Measurements from ENCODE around the gene CRACDL. TPM values are rescaled to one million over a fixed set of nuclear protein-coding genes. Genes with fewer than 3 reads are reported as not detected.

The CRACDL gene
- total and polyA plus RNA-seq, 9 donors, result 1.4 to 3.3 (median 2.4) TPM

DNA sequence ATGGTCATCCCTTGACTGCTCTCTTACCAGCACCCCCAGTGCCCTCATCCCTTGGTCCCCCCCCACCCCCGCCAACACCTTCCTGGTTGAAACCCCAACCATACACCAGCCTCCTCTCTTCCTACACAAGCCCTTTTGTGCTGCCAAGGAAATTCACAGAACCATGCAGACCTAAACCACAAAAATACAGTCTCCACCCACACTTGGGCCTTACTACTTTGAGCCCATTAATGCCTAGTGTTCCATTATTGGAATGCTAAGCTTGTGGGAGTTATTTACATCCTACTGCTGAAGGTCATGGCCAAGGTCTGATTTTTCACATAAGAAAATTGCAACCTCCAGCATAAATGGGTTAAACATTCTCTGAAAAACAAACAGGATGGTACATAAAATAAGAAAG, 4.1 kb upstream of the CRACDL start:
- H3K36me3 ChIP-seq (ENCODE audit: control insufficient read depth, insufficient read depth, low read length), result no peaks in the 10 kb centered on the region
- H3K27me3 ChIP-seq (ENCODE audit: control insufficient read depth, insufficient read depth, low read length), result peaks cover 41% of the 10 kb centered on the region
- no peak overlapping the region for H3K27ac ChIP-seq (ENCODE audit: low read length)
- WGBS (ENCODE audit: insufficient coverage), result 80% methylated on average over 1 of the region's 1 CpG
- DNase-seq, result no peak
- H3K9me3 ChIP-seq (replicated peaks; ENCODE audit: control insufficient read depth, low read depth, low read length), result no peaks in the 10 kb centered on the region
- H3K4me3 ChIP-seq (ENCODE audit: low read length), result no peak overlapping the region
- peaks cover 10% of the 10 kb centered on the region for H3K4me1 ChIP-seq (ENCODE audit: control insufficient read depth, insufficient read depth, low read length)

DNA sequence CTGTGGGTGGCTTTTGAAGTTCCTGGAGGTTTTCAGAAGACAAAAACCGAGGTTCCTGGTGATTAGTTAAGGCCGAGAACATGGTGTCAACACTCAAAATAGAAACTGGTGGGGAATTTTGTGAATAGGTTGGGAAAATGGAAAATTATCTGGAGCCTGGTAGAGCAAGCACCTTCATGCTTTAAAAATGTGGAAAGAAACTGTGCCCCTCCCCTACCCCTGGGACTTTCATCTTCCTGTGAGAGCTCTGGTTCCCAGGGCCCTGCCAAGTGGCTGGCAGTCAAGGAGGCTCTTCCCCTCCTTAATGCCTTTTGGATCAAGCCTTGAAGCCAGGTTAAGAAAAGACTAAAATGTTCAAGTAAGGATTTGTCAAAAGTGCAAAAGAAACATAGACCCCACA, 1.9 kb upstream of the CRACDL start:
- no peak overlapping the region for H3K4me3 ChIP-seq (ENCODE audit: low read length)
- H3K4me1 ChIP-seq (ENCODE audit: control insufficient read depth, insufficient read depth, low read length), result peaks cover 10% of the 10 kb centered on the region
- no peak overlapping the region for H3K27ac ChIP-seq (ENCODE audit: low read length)
- peaks cover 59% of the 10 kb centered on the region for H3K27me3 ChIP-seq (ENCODE audit: control insufficient read depth, insufficient read depth, low read length)
- H3K36me3 ChIP-seq (ENCODE audit: control insufficient read depth, insufficient read depth, low read length), result no peaks in the 10 kb centered on the region
- DNase-seq, result no peak
- no peaks in the 10 kb centered on the region for H3K9me3 ChIP-seq (replicated peaks; ENCODE audit: control insufficient read depth, low read depth, low read length)
- WGBS (ENCODE audit: insufficient coverage), result no CpG with 5 or more reads among the region's 2 CpGs

DNA sequence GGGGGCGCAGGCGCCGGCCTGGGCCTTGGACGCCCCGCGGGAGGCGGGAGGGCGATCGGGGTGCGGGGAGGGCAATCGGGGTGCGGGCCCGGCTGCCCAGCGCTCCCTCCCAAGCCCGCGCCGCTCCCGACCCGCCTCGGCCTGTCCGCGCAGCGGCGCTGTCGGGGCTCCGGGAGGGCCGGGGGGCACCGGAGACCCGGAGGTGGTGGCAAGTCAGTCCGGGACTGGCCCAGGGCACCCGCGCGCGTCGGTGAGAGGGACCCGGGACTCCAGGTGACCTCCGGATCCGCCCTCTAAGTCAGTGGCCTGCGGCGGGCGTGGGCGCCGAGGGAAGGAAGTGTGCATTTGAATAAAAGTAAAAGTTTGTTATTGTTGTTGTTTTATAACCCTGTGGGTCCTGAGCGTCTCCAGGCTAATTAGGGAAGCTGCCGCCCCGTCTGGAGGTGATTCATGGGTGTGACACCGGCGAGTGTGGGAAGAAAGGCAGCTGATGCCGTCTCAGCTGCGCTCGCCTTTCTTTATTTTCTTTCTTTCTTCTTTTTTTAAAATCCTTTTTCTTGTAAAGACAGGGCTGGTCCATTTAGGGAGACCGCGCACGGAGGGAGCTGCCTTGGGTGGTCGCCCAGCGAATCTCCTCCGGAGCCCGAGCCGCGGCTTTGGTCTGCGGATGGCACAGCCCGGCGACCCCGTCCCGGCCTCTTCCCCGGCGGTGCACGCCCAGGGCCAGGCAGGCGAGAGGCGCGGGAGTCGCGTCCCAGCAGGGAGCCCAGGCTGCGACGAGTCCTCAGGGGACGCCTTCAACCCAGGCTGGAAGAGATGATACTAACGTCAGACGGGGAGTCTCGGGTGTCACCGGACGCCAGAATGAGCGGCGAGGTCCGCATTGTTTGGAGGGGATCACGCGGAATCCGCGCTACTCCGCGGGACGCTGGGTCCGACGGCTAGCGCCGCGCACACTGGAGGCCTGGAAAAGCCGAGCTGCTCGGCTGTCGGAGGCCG, 627 bp upstream of the CRACDL start:
- H3K27ac ChIP-seq (ENCODE audit: low read length), result no peak overlapping the region
- no peaks in the 10 kb centered on the region for H3K9me3 ChIP-seq (replicated peaks; ENCODE audit: control insufficient read depth, low read depth, low read length)
- no peaks in the 10 kb centered on the region for H3K36me3 ChIP-seq (ENCODE audit: control insufficient read depth, insufficient read depth, low read length)
- peak; percentile 16 for DNase-seq
- H3K4me1 ChIP-seq (ENCODE audit: control insufficient read depth, insufficient read depth, low read length), result peaks cover 10% of the 10 kb centered on the region
- H3K27me3 ChIP-seq (ENCODE audit: control insufficient read depth, insufficient read depth, low read length), result peaks cover 59% of the 10 kb centered on the region
- H3K4me3 ChIP-seq (ENCODE audit: low read length), result peak overlapping the region; percentile 13
- 4% methylated on average over 83 of the region's 100 CpGs for WGBS (ENCODE audit: insufficient coverage)

DNA sequence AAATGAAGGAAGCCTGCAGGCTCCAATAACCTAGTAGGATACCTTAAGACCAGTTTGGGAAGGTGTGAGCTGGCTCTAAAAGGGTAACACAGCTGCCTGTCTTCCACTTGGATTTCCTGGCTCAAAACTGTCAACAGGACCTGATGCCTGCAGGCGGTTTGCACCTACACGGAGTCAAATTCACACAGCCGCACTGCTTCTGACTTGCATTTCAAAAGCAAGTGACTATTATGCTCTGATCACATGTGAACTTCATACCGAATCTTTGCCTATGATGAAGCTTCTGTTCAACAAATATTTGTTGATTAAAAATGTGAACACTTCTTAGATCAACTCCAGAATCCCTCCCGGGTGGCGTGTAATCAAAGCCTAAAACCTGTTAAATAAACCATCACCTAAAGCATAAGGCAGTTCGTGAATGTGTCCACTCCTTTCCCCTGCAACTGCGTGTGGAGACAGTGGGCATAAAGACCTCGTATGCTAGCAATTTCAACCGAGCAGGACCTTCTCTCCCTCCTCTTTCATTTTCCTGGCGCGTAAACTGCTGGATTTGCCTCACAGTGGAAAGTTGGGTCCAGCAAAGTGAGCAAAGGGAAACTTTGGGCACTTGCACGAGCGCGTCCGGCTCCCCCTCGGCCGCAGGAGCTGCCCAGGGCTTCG, 784 bp downstream of the CRACDL start:
- Histone ChIP-seq H3K36me3 (ENCODE audit: control insufficient read depth, insufficient read depth, low read length) (no peaks in the 10 kb centered on the region), H3K4me3 (ENCODE audit: low read length) (peak overlapping the region; percentile 17), H3K27me3 (ENCODE audit: control insufficient read depth, insufficient read depth, low read length) (peaks cover 59% of the 10 kb centered on the region), H3K4me1 (ENCODE audit: control insufficient read depth, insufficient read depth, low read length) (peaks cover 10% of the 10 kb centered on the region), H3K27ac (ENCODE audit: low read length) (no peak overlapping the region), H3K9me3 (replicated peaks; ENCODE audit: control insufficient read depth, low read depth, low read length) (no peaks in the 10 kb centered on the region)
- 5% methylated on average over 15 of the region's 19 CpGs for WGBS (ENCODE audit: insufficient coverage)
- peak; percentile 78 for DNase-seq

DNA sequence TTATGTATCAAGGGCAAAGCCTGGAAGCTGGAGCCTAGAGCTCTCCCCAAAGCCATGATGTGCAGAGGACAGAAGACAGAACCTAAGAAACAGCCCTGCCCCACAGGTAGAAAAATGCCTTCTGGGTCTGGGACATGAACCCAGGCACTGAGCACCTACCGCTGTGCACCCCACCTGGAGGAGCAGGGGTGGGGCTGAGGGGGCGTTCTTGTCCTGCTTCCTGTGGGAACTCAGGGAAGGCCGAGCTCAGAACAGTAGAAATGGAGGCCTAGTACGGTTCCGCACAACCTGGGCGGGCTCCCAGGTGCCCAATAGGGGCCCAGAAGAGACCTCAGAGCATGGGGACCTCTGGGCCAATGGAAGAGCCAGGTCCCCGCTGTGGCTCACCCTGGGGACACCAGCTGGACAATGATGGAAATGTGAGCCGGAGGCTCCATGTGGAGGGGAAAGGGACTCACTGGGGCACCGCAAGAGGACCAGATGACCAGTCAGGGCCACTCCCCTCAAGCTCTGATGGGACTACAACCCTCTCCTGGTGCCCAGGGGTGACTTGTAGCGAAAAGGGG, 3.2 kb downstream of the CRACDL start:
- no peak for DNase-seq
- Histone ChIP-seq H3K4me3 (ENCODE audit: low read length) (no peak overlapping the region), H3K27me3 (ENCODE audit: control insufficient read depth, insufficient read depth, low read length) (peaks cover 42% of the 10 kb centered on the region), H3K4me1 (ENCODE audit: control insufficient read depth, insufficient read depth, low read length) (peaks cover 10% of the 10 kb centered on the region), H3K27ac (ENCODE audit: low read length) (no peak overlapping the region), H3K9me3 (replicated peaks; ENCODE audit: control insufficient read depth, low read depth, low read length) (no peaks in the 10 kb centered on the region), H3K36me3 (ENCODE audit: control insufficient read depth, insufficient read depth, low read length) (no peaks in the 10 kb centered on the region)
- 76% methylated on average over 8 of the region's 10 CpGs for WGBS (ENCODE audit: insufficient coverage)

GRCh38 chr2:98932164-98932563, 3.9 kb downstream of the CRACDL start:
- Histone ChIP-seq H3K4me3 (ENCODE audit: low read length) (no peak overlapping the region), H3K36me3 (ENCODE audit: control insufficient read depth, insufficient read depth, low read length) (no peaks in the 10 kb centered on the region), H3K4me1 (ENCODE audit: control insufficient read depth, insufficient read depth, low read length) (peaks cover 10% of the 10 kb centered on the region), H3K27me3 (ENCODE audit: control insufficient read depth, insufficient read depth, low read length) (peaks cover 37% of the 10 kb centered on the region), H3K9me3 (replicated peaks; ENCODE audit: control insufficient read depth, low read depth, low read length) (no peaks in the 10 kb centered on the region), H3K27ac (ENCODE audit: low read length) (no peak overlapping the region)
- 89% methylated on average over 5 of the region's 8 CpGs for WGBS (ENCODE audit: insufficient coverage)
- no peak for DNase-seq

GRCh38 chr2:98931596-98931995, 4.4 kb downstream of the CRACDL start:
- H3K36me3 ChIP-seq (ENCODE audit: control insufficient read depth, insufficient read depth, low read length), result no peaks in the 10 kb centered on the region
- no peak for DNase-seq
- 56% methylated on average over 2 of the region's 3 CpGs for WGBS (ENCODE audit: insufficient coverage)
- no peaks in the 10 kb centered on the region for H3K9me3 ChIP-seq (replicated peaks; ENCODE audit: control insufficient read depth, low read depth, low read length)
- H3K4me3 ChIP-seq (ENCODE audit: low read length), result no peak overlapping the region
- peaks cover 31% of the 10 kb centered on the region for H3K27me3 ChIP-seq (ENCODE audit: control insufficient read depth, insufficient read depth, low read length)
- peaks cover 6% of the 10 kb centered on the region for H3K4me1 ChIP-seq (ENCODE audit: control insufficient read depth, insufficient read depth, low read length)
- H3K27ac ChIP-seq (ENCODE audit: low read length), result no peak overlapping the region

DNA sequence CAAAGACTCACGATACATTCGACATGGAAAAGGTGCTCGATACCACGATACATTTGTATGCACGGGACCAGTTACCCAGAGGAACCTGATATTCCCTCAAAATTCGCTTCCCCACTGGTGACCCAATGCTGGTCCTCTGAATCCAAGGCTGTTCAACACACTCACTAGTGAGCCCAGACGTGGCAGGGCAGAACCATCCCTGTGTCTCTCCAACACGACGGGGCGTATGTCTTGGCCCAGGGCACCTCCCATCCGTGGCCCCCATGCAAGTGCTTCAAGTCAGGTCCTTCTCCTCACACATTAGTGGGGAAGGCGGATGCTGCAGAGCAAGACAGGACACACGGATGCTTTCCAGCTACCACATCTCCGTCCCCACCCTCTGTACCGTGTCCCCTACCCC, 6.1 kb downstream of the CRACDL start:
- WGBS (ENCODE audit: insufficient coverage), result 91% methylated on average over 10 of the region's 15 CpGs

GRCh38 chr2:98928242-98928641, 7.8 kb downstream of the CRACDL start:
- H3K27me3 ChIP-seq (ENCODE audit: control insufficient read depth, insufficient read depth, low read length), result peaks cover 8% of the 10 kb centered on the region
- WGBS (ENCODE audit: insufficient coverage), result 80% methylated on average over 8 of the region's 10 CpGs
- no peak for DNase-seq
- no peaks in the 10 kb centered on the region for H3K4me1 ChIP-seq (ENCODE audit: control insufficient read depth, insufficient read depth, low read length)
- H3K36me3 ChIP-seq (ENCODE audit: control insufficient read depth, insufficient read depth, low read length), result no peaks in the 10 kb centered on the region
- H3K4me3 ChIP-seq (ENCODE audit: low read length), result no peak overlapping the region
- H3K9me3 ChIP-seq (replicated peaks; ENCODE audit: control insufficient read depth, low read depth, low read length), result no peaks in the 10 kb centered on the region
- no peak overlapping the region for H3K27ac ChIP-seq (ENCODE audit: low read length)

More for the DNA sequence above, 6.1 kb downstream of the CRACDL start:
- Histone ChIP-seq H3K27ac (ENCODE audit: low read length) (no peak overlapping the region), H3K4me1 (ENCODE audit: control insufficient read depth, insufficient read depth, low read length) (no peaks in the 10 kb centered on the region), H3K36me3 (ENCODE audit: control insufficient read depth, insufficient read depth, low read length) (no peaks in the 10 kb centered on the region), H3K27me3 (ENCODE audit: control insufficient read depth, insufficient read depth, low read length) (peaks cover 20% of the 10 kb centered on the region), H3K4me3 (ENCODE audit: low read length) (no peak overlapping the region), H3K9me3 (replicated peaks; ENCODE audit: control insufficient read depth, low read depth, low read length) (no peaks in the 10 kb centered on the region)
- DNase-seq, result no peak

GRCh38 chr2:98927027-98927426, 9.0 kb downstream of the CRACDL start:
- WGBS (ENCODE audit: insufficient coverage), result 52% methylated on average over 9 of the region's 13 CpGs
- Histone ChIP-seq H3K4me3 (ENCODE audit: low read length) (no peak overlapping the region), H3K36me3 (ENCODE audit: control insufficient read depth, insufficient read depth, low read length) (no peaks in the 10 kb centered on the region), H3K27ac (ENCODE audit: low read length) (no peak overlapping the region), H3K9me3 (replicated peaks; ENCODE audit: control insufficient read depth, low read depth, low read length) (no peaks in the 10 kb centered on the region), H3K27me3 (ENCODE audit: control insufficient read depth, insufficient read depth, low read length) (peaks cover 6% of the 10 kb centered on the region), H3K4me1 (ENCODE audit: control insufficient read depth, insufficient read depth, low read length) (no peaks in the 10 kb centered on the region)
- DNase-seq, result peak; percentile 30

All from muscle of leg (tissue), 11 donors.